Measurements from ENCODE around the gene MRGPRD. TPM values are rescaled to one million over a fixed set of nuclear protein-coding genes. Genes with fewer than 3 reads are reported as not detected.

Gene MRGPRD
- total RNA-seq, 1 donor = not detected

DNA sequence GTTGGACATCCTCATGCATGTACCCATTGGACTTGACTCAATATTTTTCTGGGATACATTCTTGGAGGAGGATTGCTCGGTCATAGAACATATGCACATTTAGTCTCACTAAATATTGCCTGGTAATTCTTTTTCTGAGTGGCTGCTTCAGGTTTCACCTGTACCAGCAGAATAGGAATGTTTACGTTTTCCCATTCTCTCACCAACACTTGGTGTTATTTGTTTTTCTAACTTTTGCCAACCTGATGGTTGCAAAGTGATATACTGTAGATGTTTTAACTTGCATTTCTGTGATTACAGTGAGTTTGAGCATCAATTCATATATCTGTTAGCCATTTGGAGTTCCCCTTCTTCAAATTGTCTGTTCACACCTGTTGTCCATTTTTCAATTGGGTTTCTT is 1.3 kb upstream of the MRGPRD start:
- TF ChIP-seq, protein P1, sequence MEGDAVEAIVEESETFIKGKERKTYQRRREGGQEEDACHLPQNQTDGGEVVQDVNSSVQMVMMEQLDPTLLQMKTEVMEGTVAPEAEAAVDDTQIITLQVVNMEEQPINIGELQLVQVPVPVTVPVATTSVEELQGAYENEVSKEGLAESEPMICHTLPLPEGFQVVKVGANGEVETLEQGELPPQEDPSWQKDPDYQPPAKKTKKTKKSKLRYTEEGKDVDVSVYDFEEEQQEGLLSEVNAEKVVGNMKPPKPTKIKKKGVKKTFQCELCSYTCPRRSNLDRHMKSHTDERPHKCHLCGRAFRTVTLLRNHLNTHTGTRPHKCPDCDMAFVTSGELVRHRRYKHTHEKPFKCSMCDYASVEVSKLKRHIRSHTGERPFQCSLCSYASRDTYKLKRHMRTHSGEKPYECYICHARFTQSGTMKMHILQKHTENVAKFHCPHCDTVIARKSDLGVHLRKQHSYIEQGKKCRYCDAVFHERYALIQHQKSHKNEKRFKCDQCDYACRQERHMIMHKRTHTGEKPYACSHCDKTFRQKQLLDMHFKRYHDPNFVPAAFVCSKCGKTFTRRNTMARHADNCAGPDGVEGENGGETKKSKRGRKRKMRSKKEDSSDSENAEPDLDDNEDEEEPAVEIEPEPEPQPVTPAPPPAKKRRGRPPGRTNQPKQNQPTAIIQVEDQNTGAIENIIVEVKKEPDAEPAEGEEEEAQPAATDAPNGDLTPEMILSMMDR (IDR thresholded peaks at IDR 0.05; ENCODE audit: extremely low read depth, low read depth, low read length) = no peak
- H3K79me2 ChIP-seq (ENCODE audit: insufficient read depth, low read length) = no peaks in the 10 kb centered on the region
- H3K9me3 ChIP-seq (ENCODE audit: low read depth, low read length) = no peaks in the 10 kb centered on the region
- H3K27ac ChIP-seq (ENCODE audit: low read depth, low read length) = no peak overlapping the region
- no peak for DNase-seq (ENCODE audit: insufficient read length, low spot score, missing footprints)
- H3K27me3 ChIP-seq (ENCODE audit: insufficient read depth, low read length) = peaks cover 26% of the 10 kb centered on the region
- no peak overlapping the region for H3K4me3 ChIP-seq (ENCODE audit: insufficient read depth, low read length)
- H4K20me1 ChIP-seq (ENCODE audit: insufficient read depth, low read length) = no peaks in the 10 kb centered on the region
- H3K36me3 ChIP-seq (ENCODE audit: insufficient read depth, low read length) = no peaks in the 10 kb centered on the region
- H3K4me1 ChIP-seq (ENCODE audit: insufficient read depth, low read length) = peaks cover 3% of the 10 kb centered on the region
- H2AFZ ChIP-seq (ENCODE audit: low read length) = no peak overlapping the region
- no peak overlapping the region for H3K4me2 ChIP-seq (ENCODE audit: insufficient read depth, low read length)

GRCh38 chr11:68979931-68980775 is 633 bp downstream of the MRGPRD start:
- Histone ChIP-seq H3K4me3 (ENCODE audit: insufficient read depth, low read length) (no peak overlapping the region), H3K27me3 (ENCODE audit: insufficient read depth, low read length) (peaks cover 26% of the 10 kb centered on the region), H3K79me2 (ENCODE audit: insufficient read depth, low read length) (no peaks in the 10 kb centered on the region), H3K4me1 (ENCODE audit: insufficient read depth, low read length) (no peaks in the 10 kb centered on the region), H3K27ac (ENCODE audit: low read depth, low read length) (no peak overlapping the region), H3K36me3 (ENCODE audit: insufficient read depth, low read length) (no peaks in the 10 kb centered on the region), H3K4me2 (ENCODE audit: insufficient read depth, low read length) (no peak overlapping the region), H3K9me3 (ENCODE audit: low read depth, low read length) (no peaks in the 10 kb centered on the region), H2AFZ (ENCODE audit: low read length) (no peak overlapping the region), H4K20me1 (ENCODE audit: insufficient read depth, low read length) (no peaks in the 10 kb centered on the region)
- peak; percentile 62 for DNase-seq (ENCODE audit: insufficient read length, low spot score, missing footprints)
- TF ChIP-seq, protein P1 (IDR thresholded peaks at IDR 0.05; ENCODE audit: extremely low read depth, low read depth, low read length) = no peak

DNA sequence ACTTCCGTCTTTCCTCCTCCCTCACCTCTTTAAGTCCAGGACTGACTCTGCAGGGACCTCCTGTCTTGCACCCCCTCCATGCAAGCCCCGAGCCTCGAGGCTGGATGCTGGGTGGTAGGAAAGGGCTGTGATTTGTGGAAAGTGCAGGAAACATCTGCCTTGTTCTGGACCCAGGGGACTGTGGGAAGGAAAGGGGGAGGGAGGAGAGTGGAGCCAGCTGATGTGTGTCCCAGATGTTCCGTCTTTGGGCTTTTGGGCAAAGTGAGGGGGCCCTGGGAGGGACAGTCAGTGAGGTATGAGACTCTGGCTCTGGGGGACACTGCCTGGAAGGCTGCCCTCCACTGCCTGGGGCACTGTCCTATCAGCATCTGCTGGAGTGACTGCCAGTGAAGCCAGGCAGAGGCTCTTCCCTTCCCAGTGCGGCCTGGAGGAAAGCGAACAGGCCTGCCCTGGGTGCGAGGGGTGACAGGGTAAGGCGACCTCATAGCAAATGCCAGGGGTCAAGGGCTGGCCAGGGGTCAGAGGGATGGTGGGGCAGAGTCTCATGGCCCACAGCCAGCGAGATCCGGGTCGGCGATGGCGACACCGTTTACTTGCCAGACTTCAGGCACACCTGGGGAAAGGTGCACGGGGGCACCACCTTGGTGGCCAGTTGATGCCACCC is 1.7 kb downstream of the MRGPRD start:
- Histone ChIP-seq H3K27ac (ENCODE audit: low read depth, low read length) (no peak overlapping the region), H3K4me3 (ENCODE audit: insufficient read depth, low read length) (no peak overlapping the region), H3K79me2 (ENCODE audit: insufficient read depth, low read length) (no peaks in the 10 kb centered on the region), H3K36me3 (ENCODE audit: insufficient read depth, low read length) (no peaks in the 10 kb centered on the region), H3K4me1 (ENCODE audit: insufficient read depth, low read length) (no peaks in the 10 kb centered on the region), H3K4me2 (ENCODE audit: insufficient read depth, low read length) (no peak overlapping the region), H3K27me3 (ENCODE audit: insufficient read depth, low read length) (peaks cover 26% of the 10 kb centered on the region), H4K20me1 (ENCODE audit: insufficient read depth, low read length) (no peaks in the 10 kb centered on the region), H2AFZ (ENCODE audit: low read length) (peak overlapping the region; percentile 20), H3K9me3 (ENCODE audit: low read depth, low read length) (no peaks in the 10 kb centered on the region)
- DNase-seq (ENCODE audit: insufficient read length, low spot score, missing footprints) = peak; percentile 60
- TF ChIP-seq, protein P1 (IDR thresholded peaks at IDR 0.05; ENCODE audit: extremely low read depth, low read depth, low read length) = no peak

DNA sequence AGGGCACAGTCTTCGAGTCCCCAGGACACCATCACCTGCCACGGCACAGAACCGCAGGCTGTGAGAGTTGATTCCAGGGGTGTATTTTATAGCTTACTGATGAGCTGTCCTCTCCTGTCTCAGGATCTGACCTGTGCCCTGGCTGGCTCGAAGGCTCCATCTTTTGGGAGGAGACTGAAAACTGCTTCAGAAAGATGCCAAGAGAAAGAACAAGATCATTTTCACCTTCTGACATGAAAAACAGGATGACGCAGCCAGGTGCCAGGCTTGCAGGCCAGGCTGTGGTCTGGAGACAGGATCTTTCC is 2.2 kb downstream of the MRGPRD start:
- Histone ChIP-seq H3K4me1 (ENCODE audit: insufficient read depth, low read length) (no peaks in the 10 kb centered on the region), H3K27me3 (ENCODE audit: insufficient read depth, low read length) (peaks cover 26% of the 10 kb centered on the region), H3K79me2 (ENCODE audit: insufficient read depth, low read length) (no peaks in the 10 kb centered on the region), H3K36me3 (ENCODE audit: insufficient read depth, low read length) (no peaks in the 10 kb centered on the region), H3K27ac (ENCODE audit: low read depth, low read length) (no peak overlapping the region), H4K20me1 (ENCODE audit: insufficient read depth, low read length) (no peaks in the 10 kb centered on the region), H3K9me3 (ENCODE audit: low read depth, low read length) (no peaks in the 10 kb centered on the region), H2AFZ (ENCODE audit: low read length) (peak overlapping the region; percentile 20), H3K4me2 (ENCODE audit: insufficient read depth, low read length) (no peak overlapping the region), H3K4me3 (ENCODE audit: insufficient read depth, low read length) (no peak overlapping the region)
- DNase-seq (ENCODE audit: insufficient read length, low spot score, missing footprints) = peak; percentile 60
- TF ChIP-seq, protein P1 (IDR thresholded peaks at IDR 0.05; ENCODE audit: extremely low read depth, low read depth, low read length) = no peak
